HepG2 (cell line): Measurements from ENCODE around the gene TAAR1. TPM values are rescaled to one million over a fixed set of nuclear protein-coding genes. Genes with fewer than 3 reads are reported as not detected.

ENCODE experiments used
- ARNTL ChIP-seq: sonication (generic); formaldehyde crosslinking; IDR thresholded peaks from 2 replicates; pipeline ENCODE4 v1.4.0; 2020; ENCODE audit warnings: mild to moderate bottlenecking, missing genetic modification reagents
- polyA plus RNA-seq, 8 experiments: library from polyadenylated mRNA; depleted of rRNA in 3 of 8; stranded (reverse) in 7 of 8; unstranded in 1 of 8; fragments of >200 nt; fragmentation: Illumina TruSeq in 4 of 8; extraction: Trizol in 4 of 8; gene quantifications; 2 replicates each; pipeline versions ENCODE4 v1.2.1 to v1.2.3, GENCODE V29; 2011 to 2016; ENCODE audit warnings: low read depth in 4 of 8, missing spikeins in 1 of 8, mixed read lengths in 1 of 8; ENCODE audit not compliant: insufficient read depth in 1 of 8
- total RNA-seq, 5 experiments: library from RNA; depleted of rRNA; stranded (reverse); fragments of >200 nt; fragmentation: Illumina TruSeq; extraction: Trizol; gene quantifications; 2 replicates each; pipeline ENCODE4 v1.2.3, GENCODE V29; 2016; ENCODE audit warnings: low read depth in 1 of 5
- TF ChIP-seq, protein P1 (sequence below): sonication (generic); formaldehyde crosslinking; IDR thresholded peaks from 2 replicates; pipeline ENCODE4 v1.5.1; 2020; ENCODE audit warnings: mild to moderate bottlenecking, missing genetic modification reagents, borderline replicate concordance

The TAAR1 gene
- total and polyA plus RNA-seq, 2 of the 13 experiments (the other 11 are each of a cell fraction or from before 2014, with no cell fraction given) = not detected

DNA sequence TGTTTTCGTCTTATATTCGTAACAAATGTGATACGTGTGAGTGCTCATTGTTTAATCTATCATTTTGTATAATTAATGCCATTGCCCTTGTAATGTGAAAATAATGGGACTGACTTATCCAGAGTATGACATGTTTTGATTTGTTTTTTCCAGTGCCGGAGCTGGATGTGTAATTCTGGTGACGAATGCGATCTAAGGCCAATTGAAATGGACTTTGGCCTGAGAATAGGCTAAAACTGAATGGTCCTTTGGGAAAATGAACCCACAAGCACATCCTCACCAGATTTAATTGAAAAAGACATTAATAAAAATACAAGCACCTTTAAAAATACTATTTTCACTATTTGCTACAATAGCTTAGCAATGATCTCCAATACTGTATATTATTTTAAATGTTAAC is 62.8 kb downstream of the TAAR1 start (continued):
- TF ChIP-seq ARNTL (CRISPR knock-in tag) = no peak
- TF ChIP-seq, protein P1, sequence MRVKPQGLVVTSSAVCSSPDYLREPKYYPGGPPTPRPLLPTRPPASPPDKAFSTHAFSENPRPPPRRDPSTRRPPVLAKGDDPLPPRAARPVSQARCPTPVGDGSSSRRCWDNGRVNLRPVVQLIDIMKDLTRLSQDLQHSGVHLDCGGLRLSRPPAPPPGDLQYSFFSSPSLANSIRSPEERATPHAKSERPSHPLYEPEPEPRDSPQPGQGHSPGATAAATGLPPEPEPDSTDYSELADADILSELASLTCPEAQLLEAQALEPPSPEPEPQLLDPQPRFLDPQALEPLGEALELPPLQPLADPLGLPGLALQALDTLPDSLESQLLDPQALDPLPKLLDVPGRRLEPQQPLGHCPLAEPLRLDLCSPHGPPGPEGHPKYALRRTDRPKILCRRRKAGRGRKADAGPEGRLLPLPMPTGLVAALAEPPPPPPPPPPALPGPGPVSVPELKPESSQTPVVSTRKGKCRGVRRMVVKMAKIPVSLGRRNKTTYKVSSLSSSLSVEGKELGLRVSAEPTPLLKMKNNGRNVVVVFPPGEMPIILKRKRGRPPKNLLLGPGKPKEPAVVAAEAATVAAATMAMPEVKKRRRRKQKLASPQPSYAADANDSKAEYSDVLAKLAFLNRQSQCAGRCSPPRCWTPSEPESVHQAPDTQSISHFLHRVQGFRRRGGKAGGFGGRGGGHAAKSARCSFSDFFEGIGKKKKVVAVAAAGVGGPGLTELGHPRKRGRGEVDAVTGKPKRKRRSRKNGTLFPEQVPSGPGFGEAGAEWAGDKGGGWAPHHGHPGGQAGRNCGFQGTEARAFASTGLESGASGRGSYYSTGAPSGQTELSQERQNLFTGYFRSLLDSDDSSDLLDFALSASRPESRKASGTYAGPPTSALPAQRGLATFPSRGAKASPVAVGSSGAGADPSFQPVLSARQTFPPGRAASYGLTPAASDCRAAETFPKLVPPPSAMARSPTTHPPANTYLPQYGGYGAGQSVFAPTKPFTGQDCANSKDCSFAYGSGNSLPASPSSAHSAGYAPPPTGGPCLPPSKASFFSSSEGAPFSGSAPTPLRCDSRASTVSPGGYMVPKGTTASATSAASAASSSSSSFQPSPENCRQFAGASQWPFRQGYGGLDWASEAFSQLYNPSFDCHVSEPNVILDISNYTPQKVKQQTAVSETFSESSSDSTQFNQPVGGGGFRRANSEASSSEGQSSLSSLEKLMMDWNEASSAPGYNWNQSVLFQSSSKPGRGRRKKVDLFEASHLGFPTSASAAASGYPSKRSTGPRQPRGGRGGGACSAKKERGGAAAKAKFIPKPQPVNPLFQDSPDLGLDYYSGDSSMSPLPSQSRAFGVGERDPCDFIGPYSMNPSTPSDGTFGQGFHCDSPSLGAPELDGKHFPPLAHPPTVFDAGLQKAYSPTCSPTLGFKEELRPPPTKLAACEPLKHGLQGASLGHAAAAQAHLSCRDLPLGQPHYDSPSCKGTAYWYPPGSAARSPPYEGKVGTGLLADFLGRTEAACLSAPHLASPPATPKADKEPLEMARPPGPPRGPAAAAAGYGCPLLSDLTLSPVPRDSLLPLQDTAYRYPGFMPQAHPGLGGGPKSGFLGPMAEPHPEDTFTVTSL (CRISPR knock-in tag) = no peak

Other genes starting within 250 kb of the TAAR1 start
- gene STX7, start 146.1 kb downstream of the TAAR1 start, total RNA-seq (2016; rRNA removed; fragmentation: Illumina TruSeq; extraction: Trizol) = 34.7 and 40.6 TPM in 2 replicates
- 25.1 and 28.0 TPM in 2 replicates for gene STX7, start 146.1 kb downstream of the TAAR1 start, polyA plus RNA-seq (2011; rRNA removed)
- gene TAAR9, start 120.9 kb downstream of the TAAR1 start, total RNA-seq (2016; rRNA removed; fragmentation: Illumina TruSeq; extraction: Trizol) = not detected in 2 replicates
- gene TAAR9, start 120.9 kb downstream of the TAAR1 start, polyA plus RNA-seq (2011; rRNA removed) = 0.07 TPM in 1 of 2 replicates, not detected in the other
- gene TAAR8, start 106.5 kb downstream of the TAAR1 start, total RNA-seq (2016; rRNA removed; fragmentation: Illumina TruSeq; extraction: Trizol) = not detected in 2 replicates
- gene TAAR8, start 106.5 kb downstream of the TAAR1 start, polyA plus RNA-seq (2011; rRNA removed) = 0.07 TPM in 1 of 2 replicates, not detected in the other
- not detected in 2 replicates for gene TAAR6, start 88.9 kb downstream of the TAAR1 start, total RNA-seq (2016; rRNA removed; fragmentation: Illumina TruSeq; extraction: Trizol)
- not detected in 2 replicates for gene TAAR6, start 88.9 kb downstream of the TAAR1 start, polyA plus RNA-seq (2011; rRNA removed)
- gene TAAR5, start 69.4 kb downstream of the TAAR1 start, total RNA-seq (2016; rRNA removed; fragmentation: Illumina TruSeq; extraction: Trizol) = not detected in 2 replicates
- not detected in 2 replicates for gene TAAR5, start 69.4 kb downstream of the TAAR1 start, polyA plus RNA-seq (2011; rRNA removed)
- not detected in 2 replicates for gene TAAR2, start 34.9 kb downstream of the TAAR1 start, total RNA-seq (2016; rRNA removed; fragmentation: Illumina TruSeq; extraction: Trizol)
- gene TAAR2, start 34.9 kb downstream of the TAAR1 start, polyA plus RNA-seq (2011; rRNA removed) = not detected in 2 replicates
- gene VNN1, start 54.9 kb upstream of the TAAR1 start, total RNA-seq (2016; rRNA removed; fragmentation: Illumina TruSeq; extraction: Trizol) = 0.41 and 0.62 TPM in 2 replicates
- 4.0 and 11.7 TPM in 2 replicates for gene VNN1, start 54.9 kb upstream of the TAAR1 start, polyA plus RNA-seq (2011; rRNA removed)
- gene VNN2, start 98.7 kb upstream of the TAAR1 start, total RNA-seq (2016; rRNA removed; fragmentation: Illumina TruSeq; extraction: Trizol) = 0.13 and 0.15 TPM in 2 replicates
- gene VNN2, start 98.7 kb upstream of the TAAR1 start, polyA plus RNA-seq (2011; rRNA removed) = 0.09 and 0.30 TPM in 2 replicates
- 9.1 and 13.8 TPM in 2 replicates for gene SLC18B1, start 139.5 kb upstream of the TAAR1 start, total RNA-seq (2016; rRNA removed; fragmentation: Illumina TruSeq; extraction: Trizol)
- gene SLC18B1, start 139.5 kb upstream of the TAAR1 start, polyA plus RNA-seq (2011; rRNA removed) = 9.8 and 11.4 TPM in 2 replicates
- 3,224 and 3,551 TPM in 2 replicates for gene RPS12, start 155.4 kb upstream of the TAAR1 start, total RNA-seq (2016; rRNA removed; fragmentation: Illumina TruSeq; extraction: Trizol)
- 6,343 and 7,346 TPM in 2 replicates for gene RPS12, start 155.4 kb upstream of the TAAR1 start, polyA plus RNA-seq (2011; rRNA removed)